HFF-Myc (cell line): Measurements from ENCODE around the gene CSE1L.

Experiments used
- DNase-seq: peaks from one replicate; pipeline ENCODE4 v3.0.0-alpha.2; 2011; ENCODE audit warnings: low read depth; ENCODE audit errors: extremely low read depth
- H3K4me3 ChIP-seq: replicated peaks from 2 replicates; pipeline ENCODE4 v1.5.1; 2011; ENCODE audit warnings: low read depth, mild to moderate bottlenecking, control low read depth, low read length
- TF ChIP-seq, protein P1 (sequence below): IDR thresholded peaks from 2 replicates; pipeline ENCODE4 v1.5.1; 2012; ENCODE audit warnings: mild to moderate bottlenecking, low read depth, low read length, control low read depth; ENCODE audit errors: missing control alignments

The CSE1L gene

DNA sequence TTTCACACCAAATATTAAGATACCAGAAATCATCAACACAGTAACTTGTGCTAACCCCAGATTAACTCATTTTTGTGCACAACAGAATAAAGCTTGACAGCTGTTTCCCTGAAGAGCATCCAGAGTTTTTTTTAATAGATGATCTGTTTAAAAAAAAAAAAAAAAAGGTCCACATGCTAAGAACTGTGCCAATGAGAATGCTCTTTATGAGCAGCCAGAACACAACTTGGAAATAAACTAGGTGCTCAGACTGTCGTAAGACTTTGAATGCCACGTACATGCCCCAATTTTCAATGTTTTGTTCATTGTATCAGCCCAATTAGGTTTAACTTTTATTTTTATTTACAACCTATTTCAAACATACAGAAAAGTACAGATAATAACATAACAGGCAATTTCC is 94.7 kb downstream of the CSE1L start:
- no peak for DNase-seq
- TF ChIP-seq, protein P1, sequence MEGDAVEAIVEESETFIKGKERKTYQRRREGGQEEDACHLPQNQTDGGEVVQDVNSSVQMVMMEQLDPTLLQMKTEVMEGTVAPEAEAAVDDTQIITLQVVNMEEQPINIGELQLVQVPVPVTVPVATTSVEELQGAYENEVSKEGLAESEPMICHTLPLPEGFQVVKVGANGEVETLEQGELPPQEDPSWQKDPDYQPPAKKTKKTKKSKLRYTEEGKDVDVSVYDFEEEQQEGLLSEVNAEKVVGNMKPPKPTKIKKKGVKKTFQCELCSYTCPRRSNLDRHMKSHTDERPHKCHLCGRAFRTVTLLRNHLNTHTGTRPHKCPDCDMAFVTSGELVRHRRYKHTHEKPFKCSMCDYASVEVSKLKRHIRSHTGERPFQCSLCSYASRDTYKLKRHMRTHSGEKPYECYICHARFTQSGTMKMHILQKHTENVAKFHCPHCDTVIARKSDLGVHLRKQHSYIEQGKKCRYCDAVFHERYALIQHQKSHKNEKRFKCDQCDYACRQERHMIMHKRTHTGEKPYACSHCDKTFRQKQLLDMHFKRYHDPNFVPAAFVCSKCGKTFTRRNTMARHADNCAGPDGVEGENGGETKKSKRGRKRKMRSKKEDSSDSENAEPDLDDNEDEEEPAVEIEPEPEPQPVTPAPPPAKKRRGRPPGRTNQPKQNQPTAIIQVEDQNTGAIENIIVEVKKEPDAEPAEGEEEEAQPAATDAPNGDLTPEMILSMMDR: no peak
- no peak overlapping the region for H3K4me3 ChIP-seq
